Kidney capillary endothelial cell (primary cell): Measurements from ENCODE around the gene BARHL1.
"Not testable (repeated sequence)": the region's sequence is repeated elsewhere in the genome, so short reads cannot be mapped to it uniquely, and the experiment has no call there.

Experiments used
- DNase-seq: peaks from one replicate; pipeline ENCODE4 v3.0.0-alpha.2; 2018; ENCODE audit warnings: low spot score

The BARHL1 gene

GRCh38 chr9:132556714-132557113 lies 25.7 kb upstream of the BARHL1 start:
- DNase-seq = no peak

GRCh38 chr9:132557159-132557558 lies 25.2 kb upstream of the BARHL1 start:
- DNase-seq = no peak

GRCh38 chr9:132559711-132560110 lies 22.7 kb upstream of the BARHL1 start:
- DNase-seq = no peak

GRCh38 chr9:132560616-132561202 lies 21.7 kb upstream of the BARHL1 start:
- peak; percentile 31 for DNase-seq

GRCh38 chr9:132562306-132562573 lies 20.2 kb upstream of the BARHL1 start:
- peak; percentile 42 for DNase-seq

GRCh38 chr9:132564526-132564925 lies 17.9 kb upstream of the BARHL1 start:
- DNase-seq = no peak

GRCh38 chr9:132568787-132569186 lies 13.6 kb upstream of the BARHL1 start:
- not testable (repeated sequence) for DNase-seq

GRCh38 chr9:132571806-132572600 lies 10.4 kb upstream of the BARHL1 start:
- DNase-seq = no peak

GRCh38 chr9:132572921-132573320 lies 9.5 kb upstream of the BARHL1 start:
- no peak for DNase-seq

GRCh38 chr9:132575005-132575609 lies 7.3 kb upstream of the BARHL1 start:
- DNase-seq = peak; percentile 66

- no peak for DNase-seq
These were observed 6.6 kb upstream of the BARHL1 start for GRCh38 chr9:132575811-132576210.

- DNase-seq = no peak
These were observed 5.3 kb upstream of the BARHL1 start for GRCh38 chr9:132577119-132577518.

- DNase-seq = no peak
These were observed 4.0 kb upstream of the BARHL1 start for GRCh38 chr9:132578367-132578932.

- DNase-seq = no peak
These were observed 3.0 kb upstream of the BARHL1 start for GRCh38 chr9:132579427-132579798.

- DNase-seq = no peak
These were observed 579 bp downstream of the BARHL1 start for GRCh38 chr9:132582786-132583583.

- DNase-seq = no peak
These were observed 1.3 kb downstream of the BARHL1 start for GRCh38 chr9:132583584-132584304.

GRCh38 chr9:132584601-132585560 lies 2.5 kb downstream of the BARHL1 start:
- DNase-seq = peak; percentile 46

GRCh38 chr9:132585954-132586829 lies 3.8 kb downstream of the BARHL1 start:
- no peak for DNase-seq

- no peak for DNase-seq
These were observed 4.6 kb downstream of the BARHL1 start for GRCh38 chr9:132586830-132587591.
